NCI-H2107 (cell line): ENCODE data around the gene DSP.

ENCODE experiments used
- DNase-seq: peaks from one replicate; lab custom pipeline; 2025; lab: John Stamatoyannopoulos, UW

Gene DSP

GRCh38 chr6:7604003-7604402 is 62.5 kb downstream of the DSP start:
- DNase-seq, result no peak

- no peak for DNase-seq
These were observed 63.0 kb downstream of the DSP start for GRCh38 chr6:7604506-7604905.

GRCh38 chr6:7615611-7616383 is 74.3 kb downstream of the DSP start:
- DNase-seq, result no peak

- peak; percentile 16 for DNase-seq
These were observed 76.6 kb downstream of the DSP start for GRCh38 chr6:7617801-7618764.

GRCh38 chr6:7621761-7622160 is 80.3 kb downstream of the DSP start:
- no peak for DNase-seq

- DNase-seq, result no peak
These were observed 83.6 kb downstream of the DSP start for GRCh38 chr6:7624796-7625710.

GRCh38 chr6:7628479-7628878 is 87.0 kb downstream of the DSP start:
- no peak for DNase-seq

- no peak for DNase-seq
These were observed 87.4 kb downstream of the DSP start for GRCh38 chr6:7628909-7629308.

GRCh38 chr6:7629321-7629720 is 87.8 kb downstream of the DSP start:
- no peak for DNase-seq

- DNase-seq, result no peak
These were observed 89.3 kb downstream of the DSP start for GRCh38 chr6:7630792-7631191.

- no peak for DNase-seq
These were observed 90.0 kb downstream of the DSP start for GRCh38 chr6:7631466-7631865.

- no peak for DNase-seq
These were observed 91.2 kb downstream of the DSP start for GRCh38 chr6:7632501-7633290.

GRCh38 chr6:7633361-7633760 is 91.9 kb downstream of the DSP start:
- no peak for DNase-seq

- DNase-seq, result no peak
These were observed 94.7 kb downstream of the DSP start for GRCh38 chr6:7636151-7636550.
